ENCODE data around the gene CDH10.

The CDH10 gene

DNA sequence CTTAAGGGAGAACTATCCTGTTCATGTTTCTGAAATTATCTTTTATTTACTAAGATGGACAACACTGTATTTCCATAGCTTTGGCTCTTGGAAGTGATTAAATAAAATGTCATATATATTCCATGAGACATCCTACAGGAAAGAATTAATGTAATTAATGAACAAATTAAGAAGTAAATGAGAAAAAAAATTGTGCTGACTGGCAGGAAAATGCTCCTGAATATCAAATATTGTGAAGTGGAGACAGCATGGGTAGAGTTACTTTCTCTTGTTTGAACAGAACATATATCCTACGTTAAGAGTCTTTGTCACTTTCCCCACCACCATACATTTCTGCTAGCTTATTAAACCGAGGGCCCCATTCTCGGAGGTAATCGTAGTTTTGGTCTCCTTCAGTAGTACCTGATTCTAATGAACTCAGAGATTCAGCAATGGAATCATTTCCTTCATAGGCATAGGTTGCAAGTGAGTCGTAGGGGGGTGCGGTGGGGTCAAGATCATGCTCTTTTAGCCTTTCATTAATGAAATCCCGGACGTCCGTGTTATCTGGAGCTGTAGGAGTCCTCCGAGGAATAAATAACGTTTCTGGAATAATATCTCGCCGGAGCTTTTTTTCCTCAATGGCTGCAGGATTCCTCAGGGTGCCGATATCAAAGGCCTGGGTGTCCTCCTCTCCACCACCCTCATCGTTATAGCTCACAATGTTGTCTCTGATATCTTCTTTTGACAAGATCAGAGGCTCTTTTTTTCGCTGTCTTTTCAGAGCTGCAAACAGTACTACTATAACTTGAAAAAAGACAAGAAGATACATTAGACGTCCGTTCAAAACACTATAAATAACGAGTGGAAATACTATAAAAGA is 157.2 kb downstream of the CDH10 start:
- no peaks in the 10 kb centered on the region for H3K36me3 Mint-ChIP-seq (ENCODE audit: low read depth)
- H3K4me3 Mint-ChIP-seq: no peak overlapping the region
- H3K4me1 Mint-ChIP-seq (ENCODE audit: low read depth): no peaks in the 10 kb centered on the region
- peaks cover 6% of the 10 kb centered on the region for H3K9me3 Mint-ChIP-seq
- H3K27me3 Mint-ChIP-seq (ENCODE audit: low read depth): no peaks in the 10 kb centered on the region
- no peak overlapping the region for H3K27ac Mint-ChIP-seq

DNA sequence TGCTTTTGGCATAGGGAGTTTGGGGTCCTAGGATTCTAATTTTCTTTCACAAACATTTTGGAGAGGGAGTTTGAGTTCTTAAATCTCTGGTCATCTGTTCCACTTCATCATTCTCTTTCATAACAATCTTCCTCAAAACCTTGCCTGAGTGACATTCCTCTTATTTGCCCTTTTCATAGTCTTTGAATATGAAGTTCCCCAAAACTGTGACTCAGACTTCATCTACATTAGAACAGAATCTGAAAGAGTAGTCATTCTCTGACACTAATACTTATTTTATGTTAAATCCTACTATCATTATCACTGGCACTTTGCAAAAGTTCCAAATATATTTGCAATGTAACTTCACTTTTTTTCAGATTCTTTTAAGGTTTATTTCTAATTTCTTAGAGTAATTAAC is 163.8 kb downstream of the CDH10 start:
- no peak overlapping the region for H3K4me3 Mint-ChIP-seq
- H3K27ac Mint-ChIP-seq: no peak overlapping the region
- H3K4me1 Mint-ChIP-seq (ENCODE audit: low read depth): no peaks in the 10 kb centered on the region
- H3K27me3 Mint-ChIP-seq (ENCODE audit: low read depth): no peaks in the 10 kb centered on the region
- H3K36me3 Mint-ChIP-seq (ENCODE audit: low read depth): no peaks in the 10 kb centered on the region
- H3K9me3 Mint-ChIP-seq: no peaks in the 10 kb centered on the region

DNA sequence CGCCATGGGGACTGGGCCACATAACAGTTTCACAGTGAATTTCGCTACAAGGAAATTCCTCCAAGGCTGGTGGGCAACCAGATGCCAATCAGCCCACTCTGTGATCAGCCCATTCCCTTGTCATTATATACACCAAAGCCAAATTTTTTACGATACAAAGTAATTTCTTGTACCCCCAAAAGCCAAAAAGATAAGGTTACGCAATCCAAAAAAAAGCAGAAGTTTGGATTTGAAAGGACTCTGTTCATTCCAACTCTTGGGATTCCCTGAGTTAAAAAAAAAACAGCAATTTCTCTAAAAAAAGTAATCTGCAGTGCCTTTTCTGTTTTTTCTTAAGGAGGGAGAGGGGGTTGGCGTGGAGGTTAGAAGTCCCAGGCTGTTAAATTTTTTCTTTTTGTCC is 166.8 kb downstream of the CDH10 start:
- Mint-ChIP-seq H3K4me3 (no peak overlapping the region), H3K27me3 (ENCODE audit: low read depth) (no peaks in the 10 kb centered on the region), H3K9me3 (peaks cover 11% of the 10 kb centered on the region), H3K27ac (no peak overlapping the region), H3K4me1 (ENCODE audit: low read depth) (no peaks in the 10 kb centered on the region), H3K36me3 (ENCODE audit: low read depth) (no peaks in the 10 kb centered on the region)

DNA sequence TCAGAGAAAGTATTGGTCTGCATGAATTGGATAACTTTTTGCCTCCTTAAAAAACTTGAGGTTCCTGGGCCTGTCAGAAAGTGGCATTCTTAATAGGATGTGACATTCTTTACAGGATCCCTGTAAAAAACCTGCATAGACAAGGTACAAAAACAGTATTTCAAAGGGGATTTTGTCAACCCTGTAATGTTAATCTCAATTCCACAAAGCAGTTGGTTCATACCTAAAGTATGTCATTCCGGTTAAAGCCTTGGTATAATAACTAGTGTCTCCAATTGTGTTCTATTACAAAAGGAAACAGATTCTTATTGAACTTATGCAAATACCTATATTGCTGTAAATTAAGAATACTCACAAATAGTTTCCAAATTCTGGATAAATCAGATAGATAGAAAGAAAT is 169.7 kb downstream of the CDH10 start:
- H3K4me3 Mint-ChIP-seq: no peak overlapping the region
- H3K27me3 Mint-ChIP-seq (ENCODE audit: low read depth): no peaks in the 10 kb centered on the region
- no peak overlapping the region for H3K27ac Mint-ChIP-seq
- H3K4me1 Mint-ChIP-seq (ENCODE audit: low read depth): no peaks in the 10 kb centered on the region
- no peaks in the 10 kb centered on the region for H3K36me3 Mint-ChIP-seq (ENCODE audit: low read depth)
- H3K9me3 Mint-ChIP-seq: peaks cover 16% of the 10 kb centered on the region

DNA sequence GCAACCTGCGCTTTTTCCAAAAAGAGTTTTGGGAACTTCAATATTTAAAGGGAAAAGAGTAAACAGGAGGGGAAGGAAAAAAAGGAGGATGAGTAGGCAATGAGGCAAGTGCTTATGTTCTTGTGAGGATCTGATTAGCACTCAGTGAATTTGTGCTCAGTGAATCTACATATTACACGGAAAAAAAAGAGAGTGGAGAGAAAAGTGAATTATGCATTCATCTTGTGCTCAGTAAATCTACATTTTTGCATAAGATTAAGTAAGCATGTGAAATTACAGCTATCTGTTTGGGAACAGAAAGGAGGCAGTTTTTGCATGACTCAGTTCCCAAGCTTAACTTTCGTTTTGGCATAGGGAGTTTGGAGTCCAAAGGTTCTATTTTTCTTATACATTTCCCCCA is 170.1 kb downstream of the CDH10 start:
- no peaks in the 10 kb centered on the region for H3K4me1 Mint-ChIP-seq (ENCODE audit: low read depth)
- no peak overlapping the region for H3K4me3 Mint-ChIP-seq
- no peak overlapping the region for H3K27ac Mint-ChIP-seq
- no peaks in the 10 kb centered on the region for H3K27me3 Mint-ChIP-seq (ENCODE audit: low read depth)
- H3K36me3 Mint-ChIP-seq (ENCODE audit: low read depth): no peaks in the 10 kb centered on the region
- H3K9me3 Mint-ChIP-seq: peaks cover 16% of the 10 kb centered on the region

DNA sequence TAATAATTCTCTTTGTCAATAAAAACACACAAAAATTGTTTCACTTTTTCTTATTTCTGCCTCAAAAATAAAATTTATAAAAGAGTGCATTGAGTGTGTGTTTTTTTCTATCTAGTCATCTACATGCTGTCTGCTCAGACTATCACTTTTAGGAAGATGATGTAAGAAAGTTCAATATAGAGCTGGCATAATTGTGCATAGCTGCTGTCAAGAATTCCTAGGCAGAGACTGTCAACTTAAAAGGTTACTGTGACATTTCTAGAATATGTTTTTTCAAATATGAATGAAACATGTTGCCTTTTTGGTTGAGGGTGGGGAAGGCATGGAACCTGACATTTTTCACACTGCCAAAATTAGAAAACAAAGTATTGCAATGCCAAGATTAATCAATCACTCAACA is 172.3 kb downstream of the CDH10 start:
- peaks cover 16% of the 10 kb centered on the region for H3K9me3 Mint-ChIP-seq
- H3K4me1 Mint-ChIP-seq (ENCODE audit: low read depth): no peaks in the 10 kb centered on the region
- no peaks in the 10 kb centered on the region for H3K27me3 Mint-ChIP-seq (ENCODE audit: low read depth)
- H3K4me3 Mint-ChIP-seq: no peak overlapping the region
- H3K36me3 Mint-ChIP-seq (ENCODE audit: low read depth): no peaks in the 10 kb centered on the region
- H3K27ac Mint-ChIP-seq: no peak overlapping the region

DNA sequence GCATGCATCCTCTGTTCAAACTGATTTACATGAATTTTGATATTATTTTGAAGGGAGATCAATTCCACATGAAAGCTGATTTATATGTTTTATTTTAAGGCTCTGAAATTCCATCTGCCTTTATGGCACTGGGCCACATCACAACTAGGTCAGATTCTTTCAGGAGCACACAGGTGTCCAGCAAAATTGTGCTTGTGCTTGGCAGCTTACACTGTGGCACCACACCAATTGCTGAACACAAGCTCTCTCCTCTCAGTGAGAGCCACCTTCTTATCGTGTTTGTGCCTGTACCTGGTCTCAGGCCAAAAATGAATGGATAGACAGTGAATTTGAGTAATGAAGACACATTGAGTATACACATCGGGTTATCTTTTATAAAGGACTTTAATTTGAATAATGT is 200.4 kb downstream of the CDH10 start:
- Mint-ChIP-seq H3K27me3 (ENCODE audit: low read depth) (no peaks in the 10 kb centered on the region), H3K9me3 (peaks cover 14% of the 10 kb centered on the region), H3K4me3 (no peak overlapping the region), H3K27ac (no peak overlapping the region), H3K36me3 (ENCODE audit: low read depth) (no peaks in the 10 kb centered on the region), H3K4me1 (ENCODE audit: low read depth) (no peaks in the 10 kb centered on the region)

DNA sequence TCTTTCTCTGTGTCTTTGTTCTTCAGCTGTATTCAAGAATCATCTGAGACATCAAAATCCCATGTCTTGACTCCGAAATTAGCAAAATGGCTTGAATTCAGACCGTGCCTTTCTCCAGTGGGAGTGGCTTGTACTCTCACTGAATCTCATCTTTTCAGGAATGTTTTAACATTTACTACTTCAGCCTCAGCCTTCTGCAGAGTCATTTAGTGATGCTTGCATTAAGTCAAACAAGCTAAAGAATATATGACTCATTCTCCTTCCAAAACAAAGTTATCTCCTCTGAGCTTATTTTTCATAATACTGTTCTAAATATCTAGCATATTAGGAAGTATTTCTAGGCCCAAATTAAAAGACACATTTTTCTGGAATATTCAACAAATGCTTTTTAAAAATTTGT is 205.3 kb downstream of the CDH10 start:
- Mint-ChIP-seq H3K4me1 (ENCODE audit: low read depth) (no peaks in the 10 kb centered on the region), H3K27ac (no peak overlapping the region), H3K4me3 (no peak overlapping the region), H3K9me3 (peaks cover 21% of the 10 kb centered on the region), H3K27me3 (ENCODE audit: low read depth) (no peaks in the 10 kb centered on the region), H3K36me3 (ENCODE audit: low read depth) (no peaks in the 10 kb centered on the region)

Data from T-helper 1 cell treated with Interleukin-12 subunit alpha and Interleukin-12 subunit beta and Interleukin-4 antibody, amounts not matched to agents 30 μg/mL and 1 μg/mL, for 36 hours (primary cell).